ENCODE results near the gene EPOP.

The EPOP gene

GRCh38 chr17:38674014-38674748 lies 576 bp downstream of the EPOP start:
- no peak for DNase-seq (ENCODE audit: low spot score)
- no peak for FAIRE-seq

DNA sequence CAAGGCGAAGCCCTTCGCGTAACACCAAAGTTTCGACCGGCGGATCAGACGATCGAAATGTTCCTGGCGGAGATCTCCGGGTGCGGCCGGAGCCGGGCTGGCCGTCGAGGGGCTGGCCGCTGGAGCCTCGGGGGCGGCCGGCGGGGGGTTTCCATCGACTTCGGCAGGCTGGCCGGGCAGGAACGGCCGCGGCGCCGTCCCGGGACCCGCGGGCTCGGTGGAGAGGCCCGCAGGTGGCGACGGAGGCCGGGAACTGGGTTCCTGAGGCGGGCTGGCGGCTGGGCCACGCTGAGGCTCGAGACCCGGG lies 1.1 kb downstream of the EPOP start:
- FAIRE-seq (no peak), DNase-seq (ENCODE audit: low spot score) (no peak)

DNA sequence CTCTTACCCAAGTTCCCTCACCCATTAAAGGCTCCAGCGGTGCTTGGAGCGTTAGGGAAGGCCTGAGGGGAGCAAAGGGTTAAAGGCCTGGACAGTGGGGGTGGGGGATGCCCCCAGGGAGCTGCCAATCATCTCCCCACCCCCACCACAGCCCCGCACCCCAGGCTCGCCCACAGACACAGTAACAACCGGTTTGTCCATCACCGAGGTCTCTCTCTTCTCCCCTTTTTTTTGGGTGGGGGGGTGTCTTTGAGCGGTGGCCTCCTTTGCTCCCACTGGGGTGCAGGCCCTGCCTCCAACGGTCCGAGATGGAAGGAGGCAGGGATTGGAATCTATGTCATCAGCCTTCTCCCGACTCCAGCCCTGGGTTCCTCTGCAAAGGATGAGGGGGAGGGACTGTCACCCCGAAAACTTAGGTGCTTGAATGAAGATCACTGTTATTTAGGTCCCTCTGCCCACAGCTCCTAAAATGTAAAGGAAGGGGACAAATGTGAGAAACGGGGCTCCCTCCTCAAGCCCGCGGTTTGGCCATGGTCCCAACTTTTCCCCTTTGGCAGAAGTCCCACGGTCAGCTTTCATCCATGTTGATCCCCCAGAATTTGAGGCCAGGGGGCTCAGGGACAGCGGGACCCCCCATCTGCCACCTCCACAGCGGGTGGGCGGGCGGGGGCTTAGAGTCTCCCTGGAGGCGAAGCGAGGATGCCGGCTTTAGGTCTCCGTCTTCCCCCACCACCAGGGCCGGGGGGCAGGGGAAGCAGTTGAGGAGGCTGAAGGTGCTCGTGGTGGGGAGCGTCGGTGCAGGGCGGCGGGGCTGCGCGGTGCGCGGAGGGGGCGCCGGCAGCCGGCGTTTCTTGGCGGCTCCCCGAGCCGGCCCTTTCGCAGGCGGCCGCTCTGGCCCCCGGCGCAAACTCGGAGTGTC lies 1.7 kb downstream of the EPOP start:
- no peak for FAIRE-seq
- DNase-seq (ENCODE audit: low spot score), result no peak

- no peak for FAIRE-seq
- DNase-seq (ENCODE audit: low spot score), result no peak
Measured at GRCh38 chr17:38671939-38672720, 2.6 kb downstream of the EPOP start.

- FAIRE-seq (no peak), DNase-seq (ENCODE audit: low spot score) (no peak)
Measured at GRCh38 chr17:38669520-38669919, 5.2 kb downstream of the EPOP start.

GRCh38 chr17:38667787-38668122 lies 7.0 kb downstream of the EPOP start:
- DNase-seq (ENCODE audit: low spot score) (no peak), FAIRE-seq (no peak)

GRCh38 chr17:38667099-38667786 lies 7.5 kb downstream of the EPOP start:
- FAIRE-seq (no peak), DNase-seq (ENCODE audit: low spot score) (peak; percentile 84)

DNA sequence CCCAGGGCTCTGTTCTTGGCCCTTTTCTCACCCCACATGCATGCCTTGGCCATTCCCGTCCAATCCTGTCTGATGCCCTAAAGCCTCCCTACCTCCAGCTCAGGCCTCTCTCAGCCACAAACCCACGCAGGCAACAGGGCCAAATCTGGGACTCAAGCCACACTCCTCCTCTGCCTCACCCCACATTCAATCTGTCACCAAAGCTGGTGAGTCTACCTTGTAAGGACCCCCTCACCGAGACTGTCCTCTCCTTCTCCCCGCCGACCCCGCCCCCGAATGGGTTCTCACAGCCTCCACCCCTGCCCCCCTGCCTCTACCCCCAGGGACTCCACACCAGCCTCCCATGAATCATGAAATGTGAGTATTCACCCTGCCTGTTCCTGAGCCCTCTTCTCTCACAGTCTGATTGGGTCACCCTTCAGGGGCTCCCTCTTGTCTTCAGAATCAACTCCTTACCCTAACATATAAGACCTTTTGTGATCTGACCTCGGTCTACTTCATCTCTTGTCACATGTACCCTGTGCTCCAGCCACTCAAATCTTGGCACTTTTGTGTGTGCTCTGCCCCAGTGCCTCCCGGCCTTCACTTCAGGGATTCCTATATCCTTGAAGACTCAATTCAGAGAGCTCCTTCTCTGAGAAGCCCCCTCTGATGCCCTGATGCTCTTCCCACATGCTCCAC lies 10.7 kb downstream of the EPOP start:
- no peak for FAIRE-seq
- no peak for DNase-seq (ENCODE audit: low spot score)

DNA sequence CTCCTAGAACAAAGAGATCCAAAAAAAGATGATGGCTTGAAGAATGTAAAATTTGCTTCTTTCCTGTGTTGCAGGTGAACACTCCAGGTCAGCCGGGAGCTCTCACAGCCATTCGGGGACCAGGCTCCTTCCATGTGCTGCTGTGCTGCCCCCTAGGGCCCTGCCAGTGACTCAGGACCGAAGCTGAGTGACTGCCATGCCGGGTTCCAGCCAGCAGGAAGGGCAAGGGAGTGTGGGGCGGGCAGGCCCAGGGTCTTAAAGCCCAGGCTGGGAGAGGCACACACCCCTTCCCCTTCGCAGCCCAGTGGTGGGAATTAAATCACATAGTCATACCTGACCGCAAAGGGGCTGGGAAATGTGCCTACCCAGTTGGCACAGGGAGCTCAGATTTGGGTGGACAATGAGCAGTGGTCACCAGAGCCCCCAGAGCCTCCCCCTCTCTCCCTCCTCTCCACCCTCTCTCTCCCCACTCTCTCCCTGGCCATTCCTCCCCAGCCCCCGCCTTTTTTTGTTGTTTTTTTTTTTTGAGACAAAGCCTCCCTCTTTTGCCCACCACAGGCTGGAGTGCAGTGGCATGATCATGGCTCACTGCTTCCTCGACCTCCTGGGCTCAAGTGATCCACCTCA lies 11.5 kb downstream of the EPOP start:
- no peak for FAIRE-seq
- DNase-seq (ENCODE audit: low spot score), result peak; percentile 88

DNA sequence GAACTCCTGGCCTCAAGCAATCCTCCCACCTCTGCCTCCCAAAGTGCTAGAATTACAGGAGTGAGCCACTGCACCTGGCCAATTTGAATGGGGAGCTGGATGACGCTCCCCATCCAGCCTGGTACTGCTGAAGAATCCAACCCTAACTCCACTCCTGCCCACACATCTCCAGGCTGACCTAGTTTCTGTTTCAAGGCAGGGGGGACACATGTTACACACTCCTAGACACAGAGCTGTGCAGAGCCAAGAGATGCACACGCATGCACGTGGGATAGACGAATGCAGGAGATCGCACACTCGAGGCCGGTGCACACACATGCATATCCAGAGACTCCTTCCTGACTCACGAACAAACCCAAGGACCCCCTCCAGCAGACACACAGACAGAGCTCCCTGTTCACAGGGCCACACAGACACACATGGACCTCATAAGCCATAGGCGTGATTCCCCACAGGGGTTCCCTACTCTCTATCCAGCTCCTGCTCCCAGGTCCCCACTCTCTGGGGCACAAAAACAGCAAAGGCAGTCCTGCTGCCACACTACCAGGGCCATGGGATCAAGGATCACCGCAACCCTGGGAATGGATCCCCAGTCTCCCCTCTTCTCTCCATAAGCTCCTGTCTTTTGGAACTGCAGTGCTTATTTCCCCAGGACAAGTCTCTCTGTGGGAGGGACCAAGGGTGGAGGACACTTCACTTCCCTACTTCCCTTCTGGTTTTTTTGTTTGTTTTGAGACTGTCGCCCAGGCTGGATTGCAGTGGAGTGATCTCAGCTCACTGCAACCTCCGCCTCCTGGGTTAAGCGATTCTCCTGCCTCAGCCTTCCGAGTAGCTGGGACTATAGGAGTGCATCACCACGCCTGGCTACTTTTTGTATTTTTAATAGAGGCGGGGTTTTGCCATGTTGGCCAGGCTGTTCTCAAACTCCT lies 14.4 kb downstream of the EPOP start:
- no peak for FAIRE-seq
- peak; percentile 3 for DNase-seq (ENCODE audit: low spot score)

GRCh38 chr17:38659415-38659814 lies 15.3 kb downstream of the EPOP start:
- DNase-seq (ENCODE audit: low spot score), result no peak
- no peak for FAIRE-seq

GRCh38 chr17:38658741-38659345 lies 15.9 kb downstream of the EPOP start:
- no peak for FAIRE-seq
- peak; percentile 4 for DNase-seq (ENCODE audit: low spot score)

DNA sequence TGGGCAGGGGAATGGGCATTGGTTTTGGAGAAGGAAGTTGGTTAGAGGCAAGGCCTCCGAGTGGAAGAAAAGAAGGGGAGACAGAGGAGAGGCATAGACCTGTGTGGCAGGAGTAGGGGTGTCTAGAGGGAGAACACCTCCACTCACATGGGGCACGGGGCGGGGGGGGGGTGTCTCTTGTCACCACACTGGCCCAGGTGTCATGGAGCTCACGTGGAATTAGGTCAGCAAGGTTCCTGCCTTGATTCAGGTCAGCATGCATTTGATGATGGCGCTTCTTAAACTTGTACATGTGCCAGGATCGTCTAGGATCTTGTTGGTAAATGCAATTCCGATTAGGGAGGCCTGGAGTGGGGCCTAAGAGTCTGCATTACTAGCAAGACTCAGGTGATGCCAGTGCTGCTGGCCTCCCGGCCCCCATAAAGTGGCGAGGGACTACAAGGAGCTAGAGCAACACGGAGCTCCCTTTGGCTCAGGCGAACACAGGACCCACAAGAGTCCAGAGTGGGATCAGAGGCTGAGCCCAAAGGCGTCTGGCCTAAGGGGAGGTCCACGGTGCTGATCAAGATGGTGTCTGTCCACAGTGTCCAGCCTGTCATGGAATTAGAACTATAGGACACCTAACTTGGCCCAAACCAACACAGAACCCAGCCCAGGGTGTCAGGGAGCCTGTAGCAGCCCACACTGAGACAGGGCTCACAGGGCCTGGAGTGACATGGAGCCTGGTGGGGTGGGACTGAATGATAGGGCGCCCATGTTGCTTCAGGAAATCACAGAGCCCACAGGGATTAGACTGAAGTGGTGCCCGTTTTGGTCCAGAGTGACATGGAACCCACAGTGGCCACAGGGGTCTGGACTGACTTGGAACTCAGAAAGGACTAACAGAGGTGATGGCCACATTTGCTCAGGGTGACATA lies 16.7 kb downstream of the EPOP start:
- FAIRE-seq (no peak), DNase-seq (ENCODE audit: low spot score) (peak; percentile 2)

- FAIRE-seq (no peak), DNase-seq (ENCODE audit: low spot score) (peak; percentile 4)
Measured at GRCh38 chr17:38656959-38657823, 17.6 kb downstream of the EPOP start.

DNA sequence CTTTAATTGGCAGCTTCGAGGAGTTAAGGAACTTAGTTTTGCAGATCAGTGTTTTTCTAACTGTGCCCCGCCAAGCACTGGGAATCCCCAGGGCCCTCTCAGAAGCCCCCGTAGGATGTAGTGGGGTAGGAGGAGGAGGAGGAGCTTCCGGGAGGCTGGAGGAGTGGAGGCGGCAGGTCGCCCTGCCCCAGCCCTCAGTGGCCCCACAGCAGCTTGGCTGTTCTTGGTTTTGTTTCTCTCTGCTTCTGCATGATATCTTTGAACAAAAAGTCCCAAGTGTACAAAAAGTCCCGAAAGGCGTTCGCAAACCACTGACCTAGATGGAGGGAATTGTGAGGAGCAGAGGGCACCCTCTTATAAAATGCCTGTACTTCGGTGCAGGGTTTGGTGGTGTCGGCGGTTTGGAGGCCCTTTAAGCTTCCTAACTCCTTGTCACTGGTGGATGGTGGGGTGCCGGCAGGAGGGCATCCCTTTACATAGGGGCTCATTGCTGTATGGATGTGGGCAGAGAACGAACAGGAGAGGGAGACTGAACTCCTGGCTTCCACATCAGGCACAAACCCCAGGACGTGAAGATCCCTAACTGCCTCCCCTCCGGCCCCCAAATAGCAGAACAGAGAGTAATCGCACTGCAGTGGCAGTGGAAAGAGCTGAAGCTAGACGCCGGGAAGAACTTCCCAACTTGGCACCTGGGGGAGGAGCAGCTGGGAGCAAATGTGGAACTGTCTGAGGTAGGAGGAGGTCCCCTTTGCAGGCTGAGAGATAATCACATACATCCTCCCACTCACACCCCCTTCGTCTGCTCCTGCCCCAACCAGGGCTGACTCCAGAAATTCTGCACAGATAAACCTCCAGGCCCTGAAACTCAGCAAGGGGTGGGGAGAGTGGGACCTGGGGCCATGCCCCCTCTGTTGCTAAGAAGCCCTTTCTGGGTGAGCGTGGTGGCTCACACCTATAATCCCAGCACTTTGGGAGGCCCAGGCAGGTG lies 20.1 kb downstream of the EPOP start:
- no peak for FAIRE-seq
- DNase-seq (ENCODE audit: low spot score), result no peak

- no peak for FAIRE-seq
Measured at GRCh38 chr17:38653679-38654078, 21.1 kb downstream of the EPOP start.

More at GRCh38 chr17:38653679-38654078, 21.1 kb downstream of the EPOP start:
- DNase-seq (ENCODE audit: low spot score), result no peak
